Neuronal stem cell (in vitro differentiated cells): ENCODE results near the gene TSPAN14. TPM values are rescaled to one million over a fixed set of nuclear protein-coding genes. Genes with fewer than 3 reads are reported as not detected.

ENCODE experiments used
- DNase-seq: peaks from one replicate; pipeline ENCODE4 v3.0.0-alpha.2; 2013; ENCODE audit warnings: low spot score
- H2AFZ ChIP-seq: one replicate; pipeline ENCODE4 v1.6.1; 2013; ENCODE audit warnings: mild to moderate bottlenecking, low read length, inconsistent platforms
- H2AK5ac ChIP-seq: 2 replicates; pipeline ENCODE4 v1.6.1; 2013; ENCODE audit warnings: low read depth, mild to moderate bottlenecking, inconsistent platforms, low read length, moderate library complexity, mixed read lengths
- H2BK120ac ChIP-seq: 2 replicates; pipeline ENCODE4 v1.6.1; 2013; ENCODE audit warnings: low read depth, mild to moderate bottlenecking, inconsistent platforms, low read length, moderate library complexity, mixed read lengths
- H2BK12ac ChIP-seq: one replicate; pipeline ENCODE4 v1.6.1; 2013; ENCODE audit warnings: low read length, inconsistent platforms
- H2BK15ac ChIP-seq: 2 replicates; pipeline ENCODE4 v1.6.1; 2013; ENCODE audit warnings: mild to moderate bottlenecking, low read length, inconsistent platforms, mixed read lengths
- H2BK5ac ChIP-seq: one replicate; pipeline ENCODE4 v1.6.1; 2013; ENCODE audit warnings: inconsistent platforms, mild to moderate bottlenecking, low read length, moderate library complexity
- H3K14ac ChIP-seq: one replicate; pipeline ENCODE4 v1.6.1; 2013; ENCODE audit warnings: low read length, inconsistent platforms
- H3K18ac ChIP-seq: 2 replicates; pipeline ENCODE4 v1.6.1; 2013; ENCODE audit warnings: low read length, inconsistent platforms
- H3K23ac ChIP-seq: 2 replicates; pipeline ENCODE4 v1.6.1; 2013; ENCODE audit warnings: low read depth, mild to moderate bottlenecking, mixed read lengths, low read length, inconsistent platforms; ENCODE audit not compliant: poor library complexity
- H3K27ac ChIP-seq: replicated peaks from 3 replicates; pipeline ENCODE4 v1.5.1; 2013; ENCODE audit warnings: low read length, inconsistent platforms
- H3K27me3 ChIP-seq, 3 experiments: 2 replicates each; pipeline ENCODE4 v1.6.1; 2013; ENCODE audit warnings: low read length in 3 of 3, mild to moderate bottlenecking in 2 of 3, inconsistent platforms in 1 of 3, low read depth in 1 of 3, mixed read lengths in 1 of 3, moderate library complexity in 1 of 3; ENCODE audit not compliant: control insufficient read depth in 3 of 3, insufficient read depth in 3 of 3
- H3K36me3 ChIP-seq, 2 donors: replicated peaks in 1 of 2; 2 replicates each; pipeline ENCODE4 v1.6.1; 2013; ENCODE audit warnings: low read length in 2 of 2; ENCODE audit not compliant: control insufficient read depth in 2 of 2, insufficient read depth in 2 of 2
- H3K4ac ChIP-seq: 2 replicates; pipeline ENCODE4 v1.6.1; 2013; ENCODE audit warnings: inconsistent platforms, mild to moderate bottlenecking, low read length, moderate library complexity
- H3K4me1 ChIP-seq, 2 donors: 1 replicate in 1 of 2; 2 replicates in 1 of 2; pipeline ENCODE4 v1.6.1; 2013; ENCODE audit warnings: low read length in 2 of 2, low read depth in 1 of 2; ENCODE audit not compliant: control insufficient read depth in 2 of 2, insufficient read depth in 1 of 2
- H3K4me2 ChIP-seq: one replicate; pipeline ENCODE4 v1.6.1; 2013; ENCODE audit warnings: mild to moderate bottlenecking, low read length, inconsistent platforms; ENCODE audit not compliant: insufficient read depth, poor library complexity, severe bottlenecking
- H3K4me3 ChIP-seq, 2 donors: 2 replicates each; pipeline ENCODE4 v1.5.1; 2013; ENCODE audit warnings: low read length in 2 of 2, mild to moderate bottlenecking in 2 of 2, inconsistent platforms in 1 of 2, moderate library complexity in 1 of 2
- H3K79me1 ChIP-seq: one replicate; pipeline ENCODE4 v1.6.1; 2013; ENCODE audit warnings: low read depth, mild to moderate bottlenecking, inconsistent platforms, low read length, moderate library complexity
- H3K9ac ChIP-seq: one replicate; pipeline ENCODE4 v1.6.1; 2013; ENCODE audit warnings: mild to moderate bottlenecking, low read depth, low read length, inconsistent platforms; ENCODE audit not compliant: poor library complexity
- H3K9me3 ChIP-seq, 2 donors: replicated peaks in 1 of 2; 2 replicates each; pipeline versions ENCODE3 to v1.6.1; 2013; ENCODE audit warnings: low read length in 2 of 2, mild to moderate bottlenecking in 2 of 2, inconsistent platforms in 1 of 2, low read depth in 1 of 2, mixed read lengths in 1 of 2, moderate library complexity in 1 of 2; ENCODE audit not compliant: control insufficient read depth in 2 of 2, insufficient read depth in 1 of 2
- H4K8ac ChIP-seq: one replicate; pipeline ENCODE4 v1.6.1; 2013; ENCODE audit warnings: low read depth, mild to moderate bottlenecking, inconsistent platforms, low read length, moderate library complexity
- H4K91ac ChIP-seq: one replicate; pipeline ENCODE4 v1.6.1; 2013; ENCODE audit warnings: low read length, low read depth, mild to moderate bottlenecking, inconsistent platforms; ENCODE audit not compliant: poor library complexity
- WGBS, 2 donors: extraction: QIAGEN DNeasy Blood & Tissue Kit; methylation state at CpG; one replicate each; pipeline ENCODE4 v1.1.7; 2013; ENCODE audit warnings: missing lambda C conversion rate in 2 of 2, mixed read lengths in 1 of 2; ENCODE audit not compliant: insufficient read length in 2 of 2, insufficient replicate concordance in 1 of 2; ENCODE audit errors: extremely low coverage in 2 of 2; 5-methylcytosine and 5-hydroxymethylcytosine counted together
- polyA plus RNA-seq, 2 experiments: library from polyadenylated mRNA; stranded (reverse); fragments of 200-250 nt; gene quantifications; one replicate each; pipeline ENCODE4 v1.2.3, GENCODE V29; 2013

Gene TSPAN14
- polyA plus RNA-seq (2013, experiment 1 of 2): 80.2 TPM
- 80.5 TPM for polyA plus RNA-seq (2013, experiment 2 of 2)

GRCh38 chr10:80453842-80454512, at the start of gene TSPAN14:
Gene TSPAN14, plus strand, starts transcription at chr10:80454310. Its CDS starts 34,924 bp downstream, at chr10:80489234.
- WGBS, 2 donors: no CpG with 5 or more reads among the region's 97 CpGs
- Histone ChIP-seq H3K27ac (peak within 1 kb of the TSS; percentile 78), H3K27me3 (no peaks in the 10 kb centered on the region), H3K4ac (peak within 1 kb of the TSS; percentile 60), H4K91ac (no peak within 1 kb of the TSS), H3K4me3 (peak within 1 kb of the TSS; percentile 95 to 99), H3K4me2 (peak within 1 kb of the TSS; percentile 76), H3K9me3 (peaks cover 0 to 2% of the 10 kb centered on the region in 2 donors), H4K8ac (peak within 1 kb of the TSS; percentile 88), H3K4me1 (peaks cover 18 to 23% of the 10 kb centered on the region in 2 donors), H2BK12ac (peak within 1 kb of the TSS; percentile 65), H3K14ac (peak within 1 kb of the TSS; percentile 76), H2AFZ (peak within 1 kb of the TSS; percentile 97), H2AK5ac (peak within 1 kb of the TSS; percentile 82), H3K36me3 (peaks cover 0 to 24% of the 10 kb centered on the region in 2 donors), H2BK5ac (peak within 1 kb of the TSS; percentile 87), H3K18ac (peak within 1 kb of the TSS; percentile 97), H3K9ac (peak within 1 kb of the TSS; percentile 94), H3K79me1 (peaks cover 12% of the 10 kb centered on the region), H2BK120ac (peak within 1 kb of the TSS; percentile 65), H3K23ac (peak within 1 kb of the TSS; percentile 56), H2BK15ac (peak within 1 kb of the TSS; percentile 69)
- DNase-seq: peak; percentile 79

- Histone ChIP-seq H3K4me2 (no peak overlapping the region), H2BK120ac (no peak overlapping the region), H3K79me1 (peaks cover under 1% of the 10 kb centered on the region), H2BK12ac (no peak overlapping the region), H3K9ac (no peak overlapping the region), H4K91ac (no peak overlapping the region), H3K4me1 (peaks cover 5 to 15% of the 10 kb centered on the region in 2 donors), H3K36me3 (peaks cover 0 to 2% of the 10 kb centered on the region in 2 donors), H2AFZ (no peak overlapping the region), H3K27me3 (peaks cover 0 to 2% (median 0%) of the 10 kb centered on the region in 3 experiments), H2AK5ac (no peak overlapping the region), H2BK5ac (no peak overlapping the region), H2BK15ac (no peak overlapping the region), H4K8ac (no peak overlapping the region), H3K18ac (no peak overlapping the region), H3K14ac (no peak overlapping the region), H3K4ac (no peak overlapping the region), H3K23ac (no peak overlapping the region), H3K9me3 (no peaks in the 10 kb centered on the region), H3K4me3 (no peak overlapping the region), H3K27ac (no peak overlapping the region)
- WGBS, 2 donors: no CpG with 5 or more reads among the region's 1 CpG
- no peak for DNase-seq
Observed at GRCh38 chr10:80405035-80405434, 49.1 kb upstream of the TSPAN14 start.

- no peaks in the 10 kb centered on the region for H3K9me3 ChIP-seq
- H2BK5ac ChIP-seq: no peak overlapping the region
- H2AK5ac ChIP-seq: no peak overlapping the region
- H3K4me2 ChIP-seq: no peak overlapping the region
- no CpG with 5 or more reads among the region's 4 CpGs for WGBS, 2 donors
- no peak for DNase-seq
- no peak overlapping the region for H3K27ac ChIP-seq
- H3K27me3 ChIP-seq: no peaks in the 10 kb centered on the region
- peaks cover 9 to 18% of the 10 kb centered on the region in 2 donors for H3K4me1 ChIP-seq
- peaks cover 0 to 6% of the 10 kb centered on the region in 2 donors for H3K36me3 ChIP-seq
- peak overlapping the region; percentile 65 for H2AFZ ChIP-seq
- no peak overlapping the region for H2BK12ac ChIP-seq
- H2BK15ac ChIP-seq: no peak overlapping the region
- no peak overlapping the region for H4K91ac ChIP-seq
- no peak overlapping the region for H3K4ac ChIP-seq
- no peak overlapping the region for H3K18ac ChIP-seq
- no peak overlapping the region for H3K23ac ChIP-seq
- H4K8ac ChIP-seq: no peak overlapping the region
- H3K9ac ChIP-seq: no peak overlapping the region
- H2BK120ac ChIP-seq: no peak overlapping the region
- H3K14ac ChIP-seq: no peak overlapping the region
- H3K4me3 ChIP-seq: no peak overlapping the region
- peaks cover 5% of the 10 kb centered on the region for H3K79me1 ChIP-seq
Observed at GRCh38 chr10:80405626-80406025, 48.5 kb upstream of the TSPAN14 start.

GRCh38 chr10:80406204-80406603, 47.9 kb upstream of the TSPAN14 start:
- Histone ChIP-seq H3K23ac (no peak overlapping the region), H2BK5ac (no peak overlapping the region), H3K9ac (no peak overlapping the region), H4K8ac (no peak overlapping the region), H3K9me3 (no peaks in the 10 kb centered on the region), H3K27me3 (no peaks in the 10 kb centered on the region), H3K27ac (no peak overlapping the region), H3K4me3 (no peak overlapping the region), H3K79me1 (peaks cover 6% of the 10 kb centered on the region), H2BK15ac (no peak overlapping the region), H2AFZ (peak overlapping the region; percentile 65), H3K18ac (no peak overlapping the region), H3K4me1 (peaks cover 13 to 18% of the 10 kb centered on the region in 2 donors), H3K14ac (no peak overlapping the region), H2AK5ac (no peak overlapping the region), H2BK12ac (no peak overlapping the region), H4K91ac (no peak overlapping the region), H3K4me2 (no peak overlapping the region), H3K36me3 (peaks cover 2 to 10% of the 10 kb centered on the region in 2 donors), H3K4ac (no peak overlapping the region), H2BK120ac (no peak overlapping the region)
- DNase-seq: no peak
- no CpG with 5 or more reads among the region's 4 CpGs for WGBS, 2 donors
